ENCODE results near the gene KLHL8.

DNA sequence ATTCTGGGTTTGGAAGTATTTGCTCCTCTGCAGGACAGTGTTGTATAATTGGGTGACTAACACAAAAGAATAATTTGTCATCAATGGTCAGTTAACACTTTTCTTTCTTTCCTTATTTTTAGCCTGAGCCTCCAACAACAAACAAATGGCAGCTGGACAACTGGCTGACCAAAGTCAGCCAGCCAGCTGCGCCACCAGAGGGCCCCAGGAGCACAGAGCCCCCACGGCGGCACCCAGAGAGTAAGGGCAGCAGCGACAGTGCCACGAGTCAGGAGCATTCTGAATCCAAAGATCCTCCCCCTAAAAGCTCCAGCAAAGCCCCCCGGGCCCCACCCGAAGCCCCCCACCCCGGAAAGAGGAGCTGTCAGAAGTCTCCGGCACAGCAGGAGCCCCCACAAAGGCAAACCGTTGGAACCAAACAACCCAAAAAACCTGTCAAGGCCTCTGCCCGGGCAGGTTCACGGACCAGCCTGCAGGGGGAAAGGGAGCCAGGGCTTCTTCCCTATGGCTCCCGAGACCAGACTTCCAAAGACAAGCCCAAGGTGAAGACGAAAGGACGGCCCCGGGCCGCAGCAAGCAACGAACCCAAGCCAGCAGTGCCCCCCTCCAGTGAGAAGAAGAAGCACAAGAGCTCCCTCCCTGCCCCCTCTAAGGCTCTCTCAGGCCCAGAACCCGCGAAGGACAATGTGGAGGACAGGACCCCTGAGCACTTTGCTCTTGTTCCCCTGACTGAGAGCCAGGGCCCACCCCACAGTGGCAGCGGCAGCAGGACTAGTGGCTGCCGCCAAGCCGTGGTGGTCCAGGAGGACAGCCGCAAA is 106.0 kb downstream of the KLHL8 start:
- TF ChIP-seq, protein P1, sequence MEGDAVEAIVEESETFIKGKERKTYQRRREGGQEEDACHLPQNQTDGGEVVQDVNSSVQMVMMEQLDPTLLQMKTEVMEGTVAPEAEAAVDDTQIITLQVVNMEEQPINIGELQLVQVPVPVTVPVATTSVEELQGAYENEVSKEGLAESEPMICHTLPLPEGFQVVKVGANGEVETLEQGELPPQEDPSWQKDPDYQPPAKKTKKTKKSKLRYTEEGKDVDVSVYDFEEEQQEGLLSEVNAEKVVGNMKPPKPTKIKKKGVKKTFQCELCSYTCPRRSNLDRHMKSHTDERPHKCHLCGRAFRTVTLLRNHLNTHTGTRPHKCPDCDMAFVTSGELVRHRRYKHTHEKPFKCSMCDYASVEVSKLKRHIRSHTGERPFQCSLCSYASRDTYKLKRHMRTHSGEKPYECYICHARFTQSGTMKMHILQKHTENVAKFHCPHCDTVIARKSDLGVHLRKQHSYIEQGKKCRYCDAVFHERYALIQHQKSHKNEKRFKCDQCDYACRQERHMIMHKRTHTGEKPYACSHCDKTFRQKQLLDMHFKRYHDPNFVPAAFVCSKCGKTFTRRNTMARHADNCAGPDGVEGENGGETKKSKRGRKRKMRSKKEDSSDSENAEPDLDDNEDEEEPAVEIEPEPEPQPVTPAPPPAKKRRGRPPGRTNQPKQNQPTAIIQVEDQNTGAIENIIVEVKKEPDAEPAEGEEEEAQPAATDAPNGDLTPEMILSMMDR (IDR thresholded peaks at IDR 0.05): no peak
- TF ChIP-seq POLR2A (IDR thresholded peaks at IDR 0.05) (no peak), POLR2AphosphoS5 (IDR thresholded peaks at IDR 0.05) (no peak)

Measured in stomach (tissue), 4 donors.